CD4-positive, alpha-beta memory T cell (primary cell): Measurements from ENCODE around the gene PDZRN3. TPM values are rescaled to one million over a fixed set of nuclear protein-coding genes. Genes with fewer than 3 reads are reported as not detected.

Experiments
- CTCF ChIA-PET: fragments of 350-600 bp; sonication (Branson Sonifier 250); formaldehyde crosslinking; loops from one replicate; lab custom pipeline; 2021; ENCODE audit warnings: inconsistent platforms; ENCODE audit not compliant: partially characterized antibody; lab: Charles Lee
- POLR2A ChIA-PET: fragments of 350-600 bp; sonication (Branson Sonifier 250); formaldehyde crosslinking; loops from one replicate; lab custom pipeline; 2021; ENCODE audit not compliant: partially characterized antibody; lab: Charles Lee
- DNase-seq, 5 donors: peaks; one replicate each; pipeline versions ENCODE4 v3.0.0 to v3.0.0-alpha.2; 2020 to 2022; ENCODE audit warnings: mixed read lengths in 1 of 5
- H3K27ac ChIP-seq: one replicate; pipeline ENCODE4 v1.7.0; 2013; ENCODE audit warnings: low read depth, low read length
- H3K27me3 ChIP-seq: 2 replicates; pipeline ENCODE4 v1.7.0; 2013; ENCODE audit warnings: mild to moderate bottlenecking, low read length, moderate library complexity; ENCODE audit not compliant: insufficient read depth
- H3K36me3 ChIP-seq: 2 replicates; pipeline ENCODE4 v1.7.0; 2013; ENCODE audit warnings: mild to moderate bottlenecking, low read length, moderate library complexity; ENCODE audit not compliant: insufficient read depth
- H3K4me1 ChIP-seq: 2 replicates; pipeline ENCODE4 v1.7.0; 2013; ENCODE audit warnings: mild to moderate bottlenecking, low read length, moderate library complexity; ENCODE audit not compliant: insufficient read depth
- H3K4me3 ChIP-seq, 2 donors: one replicate each; pipeline ENCODE4 v1.7.0; 2013; ENCODE audit warnings: low read length in 2 of 2, mild to moderate bottlenecking in 1 of 2
- H3K9me3 ChIP-seq, 2 donors: one replicate each; pipeline ENCODE4 v1.7.0; 2013; ENCODE audit warnings: low read length in 2 of 2, control low read depth in 1 of 2; ENCODE audit not compliant: control insufficient read depth in 1 of 2
- H3K27ac Mint-ChIP-seq, 7 donors: one replicate each; pipeline ENCODE4 v1.8.0; 2020 to 2021; ENCODE audit warnings: mixed read lengths in 7 of 7, mild to moderate bottlenecking in 6 of 7, inconsistent platforms in 3 of 7, moderate library complexity in 3 of 7
- H3K27me3 Mint-ChIP-seq, 2 donors: one replicate each; pipeline ENCODE4 v1.8.0; 2020 to 2021; ENCODE audit warnings: mixed read lengths in 2 of 2
- H3K36me3 Mint-ChIP-seq, 2 donors: one replicate each; pipeline ENCODE4 v1.8.0; 2020 to 2021; ENCODE audit warnings: mixed read lengths in 2 of 2, inconsistent platforms in 1 of 2, mild to moderate bottlenecking in 1 of 2
- H3K4me1 Mint-ChIP-seq, 4 donors: one replicate each; pipeline ENCODE4 v1.8.0; 2020 to 2021; ENCODE audit warnings: mixed read lengths in 4 of 4, mild to moderate bottlenecking in 1 of 4
- H3K4me3 Mint-ChIP-seq, 8 donors: one replicate each; pipeline ENCODE4 v1.8.0; 2020 to 2021; ENCODE audit warnings: mixed read lengths in 8 of 8, mild to moderate bottlenecking in 7 of 8, moderate library complexity in 6 of 8, inconsistent platforms in 3 of 8
- H3K9me3 Mint-ChIP-seq, 8 donors: one replicate each; pipeline ENCODE4 v1.8.0; 2020 to 2021; ENCODE audit warnings: mixed read lengths in 8 of 8, mild to moderate bottlenecking in 5 of 8, inconsistent platforms in 3 of 8, moderate library complexity in 1 of 8
- intact Hi-C: fragments of 100-400 bp; cut with micrococcal nuclease; formaldehyde crosslinking; loops from one replicate; pipeline ENCODE4 v1.15.1; 2023
- polyA plus RNA-seq, 2 donors: library from polyadenylated mRNA; unstranded; fragments of 300-500 nt; fragmentation: Illumina TruSeq; gene quantifications; one replicate each; pipeline ENCODE4 v1.2.3, GENCODE V29; 2021
- total RNA-seq, 2 experiments: library from RNA; stranded (reverse); gene quantifications; one replicate each; pipeline ENCODE4 v1.2.3, GENCODE V29; 2021

PDZRN3 gene
- total and polyA plus RNA-seq, 4 experiments from 2014 or later = not detected

DNA sequence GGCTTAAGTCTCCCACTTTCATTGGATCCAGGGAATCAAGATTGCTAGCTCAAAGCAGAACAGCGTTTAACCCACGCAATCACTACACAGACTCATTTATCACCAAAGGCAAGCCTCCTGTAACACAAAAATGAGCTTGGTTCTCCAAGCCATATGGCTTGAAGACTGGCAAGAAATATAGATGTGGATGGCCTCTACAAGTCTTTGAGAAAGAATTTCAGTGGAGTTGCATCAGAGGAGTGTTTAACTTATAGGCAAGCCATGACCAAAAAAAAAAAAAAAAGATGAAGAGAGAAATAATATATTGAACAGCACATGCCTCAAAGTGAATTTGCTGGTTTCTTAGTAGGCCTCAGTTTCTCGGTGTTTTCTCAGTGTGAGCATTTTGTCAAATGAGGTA, 27.3 kb downstream of the PDZRN3 start:
- POLR2A ChIA-PET = no interaction called here
- no peaks in the 10 kb centered on the region for H3K4me1 ChIP-seq
- intact Hi-C loops = no loop called here
- H3K36me3 Mint-ChIP-seq = no peaks in the 10 kb centered on the region
- DNase-seq = no peak
- no peak overlapping the region for H3K4me3 ChIP-seq
- H3K9me3 Mint-ChIP-seq = peaks cover 0 to 2% (median 0%) of the 10 kb centered on the region in 8 donors
- H3K27ac ChIP-seq = no peak overlapping the region
- no peaks in the 10 kb centered on the region for H3K9me3 ChIP-seq
- H3K36me3 ChIP-seq = no peaks in the 10 kb centered on the region
- CTCF ChIA-PET = no interaction called here
- H3K4me1 Mint-ChIP-seq = no peaks in the 10 kb centered on the region
- H3K4me3 Mint-ChIP-seq = no peak overlapping the region
- no peaks in the 10 kb centered on the region for H3K27me3 Mint-ChIP-seq
- H3K27ac Mint-ChIP-seq = no peak overlapping the region
- no peaks in the 10 kb centered on the region for H3K27me3 ChIP-seq

DNA sequence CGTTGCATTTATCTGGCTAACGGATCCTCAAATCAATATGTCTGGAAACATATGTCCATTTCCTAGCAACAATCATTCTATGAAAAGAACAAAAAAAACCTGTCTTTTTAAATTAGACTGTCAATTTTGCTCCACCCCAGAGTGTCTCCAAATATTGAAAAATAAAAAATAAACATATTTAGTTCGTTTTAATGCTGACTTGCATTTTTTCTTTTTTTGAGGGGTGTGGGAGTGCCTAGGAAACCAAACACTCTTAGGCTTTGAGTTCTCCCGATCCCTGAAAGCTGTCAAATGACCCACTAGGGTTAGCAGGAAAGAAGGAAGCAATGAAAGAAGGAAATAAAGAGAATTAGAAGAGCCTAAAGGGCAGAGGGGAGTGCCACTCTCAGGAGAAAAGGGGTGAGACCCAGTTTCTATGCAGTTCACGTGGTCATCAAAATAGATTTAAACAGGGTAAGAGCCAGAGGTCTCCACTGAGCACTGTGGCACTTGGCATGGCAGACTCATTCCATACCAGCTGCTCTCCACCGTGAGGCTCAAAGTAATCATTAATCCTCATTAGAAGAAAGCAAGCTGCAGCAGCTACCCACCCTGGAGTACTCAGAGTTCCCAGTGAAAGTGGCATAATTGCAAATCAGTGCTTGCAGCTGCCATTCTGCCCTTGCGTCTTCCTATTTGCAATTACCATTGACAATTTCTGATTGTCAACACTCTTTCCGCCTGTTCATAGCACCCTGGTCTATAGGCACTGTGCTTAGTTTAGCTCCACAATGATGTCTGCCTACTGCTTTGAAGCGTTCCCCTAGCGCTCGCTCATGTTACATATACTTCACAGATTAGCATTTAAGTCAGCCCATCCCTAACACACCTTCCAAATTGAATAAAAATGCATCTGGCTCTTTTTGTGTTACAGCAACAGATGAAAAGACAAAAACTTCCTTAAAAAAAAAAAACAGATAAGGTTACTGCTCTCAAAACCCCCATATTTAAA, 32.3 kb downstream of the PDZRN3 start:
- Histone ChIP-seq H3K4me3 (no peak overlapping the region), H3K27ac (no peak overlapping the region), H3K9me3 (no peaks in the 10 kb centered on the region), H3K36me3 (no peaks in the 10 kb centered on the region), H3K4me1 (no peaks in the 10 kb centered on the region), H3K27me3 (no peaks in the 10 kb centered on the region)
- intact Hi-C loops = no loop called here
- H3K36me3 Mint-ChIP-seq = no peaks in the 10 kb centered on the region
- ChIA-PET POLR2A (no interaction called here), CTCF (no interaction called here)
- DNase-seq = no peak
- H3K9me3 Mint-ChIP-seq = peaks cover 0 to 3% (median 0%) of the 10 kb centered on the region in 8 donors
- H3K4me3 Mint-ChIP-seq = no peak overlapping the region
- peaks cover 0 to 2% of the 10 kb centered on the region in 2 donors for H3K27me3 Mint-ChIP-seq
- no peaks in the 10 kb centered on the region for H3K4me1 Mint-ChIP-seq
- H3K27ac Mint-ChIP-seq = no peak overlapping the region

DNA sequence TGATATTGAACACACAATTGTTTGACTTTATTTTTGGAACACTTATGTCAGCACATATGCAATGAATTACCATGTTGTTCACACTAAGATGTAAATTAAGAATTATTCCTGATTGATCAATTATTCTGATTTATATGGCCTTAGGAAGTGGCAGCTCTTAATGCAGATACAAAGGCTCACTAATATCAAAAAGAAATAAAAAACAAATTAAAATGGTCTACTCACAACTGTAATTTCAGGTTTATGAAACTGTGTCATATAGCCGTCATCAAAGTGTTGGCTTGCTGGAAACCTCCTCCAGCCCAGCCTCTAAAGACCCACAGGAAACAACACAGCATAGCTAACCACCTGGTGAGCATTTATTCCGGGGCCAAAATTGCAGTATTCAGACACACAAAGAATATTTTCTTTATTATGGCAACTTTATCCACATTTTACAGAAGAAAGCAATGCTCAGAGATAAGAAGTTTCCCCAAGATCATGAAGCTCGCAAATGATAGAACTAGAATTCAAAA, 33.4 kb downstream of the PDZRN3 start:
- H3K4me3 Mint-ChIP-seq = no peak overlapping the region
- peaks cover 0 to 2% of the 10 kb centered on the region in 2 donors for H3K27me3 Mint-ChIP-seq

DNA sequence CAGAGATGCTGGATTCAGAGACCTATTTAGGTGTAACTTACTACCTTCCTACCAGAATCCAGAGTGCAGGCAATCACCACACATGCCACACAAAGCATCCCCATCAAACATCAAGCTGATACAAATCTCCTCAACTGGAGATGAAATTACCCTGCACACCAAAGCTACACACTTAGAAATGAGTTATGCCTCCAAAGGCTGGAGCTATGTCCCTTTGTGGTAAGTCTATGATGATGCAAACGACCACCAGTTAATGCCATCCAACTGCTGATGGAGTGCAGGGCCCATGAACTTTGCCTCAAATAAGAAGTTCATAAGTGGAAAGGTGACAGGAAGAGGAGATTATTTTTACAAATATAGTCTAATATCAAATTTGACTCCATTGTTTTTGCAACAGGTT, 38.1 kb downstream of the PDZRN3 start:
- POLR2A ChIA-PET = no interaction called here
- intact Hi-C loops = no loop called here
- H3K4me3 Mint-ChIP-seq = no peak overlapping the region

More for the DNA sequence above, 33.4 kb downstream of the PDZRN3 start:
- intact Hi-C loops = no loop called here
- no peaks in the 10 kb centered on the region for H3K4me1 Mint-ChIP-seq
- Histone ChIP-seq H3K36me3 (no peaks in the 10 kb centered on the region), H3K4me1 (no peaks in the 10 kb centered on the region), H3K27me3 (no peaks in the 10 kb centered on the region), H3K27ac (no peak overlapping the region), H3K9me3 (no peaks in the 10 kb centered on the region), H3K4me3 (no peak overlapping the region)
- no peaks in the 10 kb centered on the region for H3K36me3 Mint-ChIP-seq
- POLR2A ChIA-PET = no interaction called here
- no peak for DNase-seq
- CTCF ChIA-PET = no interaction called here
- peaks cover 0 to 3% (median 0%) of the 10 kb centered on the region in 8 donors for H3K9me3 Mint-ChIP-seq
- no peak overlapping the region for H3K27ac Mint-ChIP-seq

DNA sequence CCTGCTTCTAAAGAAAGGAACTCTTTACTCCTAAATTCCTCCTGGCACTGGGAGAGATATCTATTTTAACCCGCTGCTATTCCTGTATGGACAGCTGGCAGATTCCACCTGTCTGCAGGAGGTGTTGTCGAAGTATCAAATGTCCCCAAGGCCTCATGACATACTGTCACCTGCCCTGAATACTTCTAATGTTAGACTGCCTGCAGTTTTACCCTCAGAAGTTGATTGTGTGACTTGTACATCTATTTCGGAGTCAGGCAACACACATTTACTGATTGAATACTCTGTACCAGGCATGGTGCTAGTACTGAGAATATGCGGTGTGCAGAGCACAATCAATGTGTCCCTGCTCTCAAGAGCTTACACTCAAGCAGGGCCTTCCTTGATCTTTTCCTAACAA, 38.6 kb downstream of the PDZRN3 start:
- POLR2A ChIA-PET = no interaction called here
- no peaks in the 10 kb centered on the region for H3K36me3 ChIP-seq

More for the DNA sequence above, 38.1 kb downstream of the PDZRN3 start:
- Histone ChIP-seq H3K36me3 (no peaks in the 10 kb centered on the region), H3K9me3 (no peaks in the 10 kb centered on the region), H3K4me3 (no peak overlapping the region), H3K27me3 (no peaks in the 10 kb centered on the region), H3K4me1 (no peaks in the 10 kb centered on the region), H3K27ac (no peak overlapping the region)
- H3K9me3 Mint-ChIP-seq = peaks cover 0 to 3% (median 0%) of the 10 kb centered on the region in 8 donors
- no peak overlapping the region for H3K27ac Mint-ChIP-seq
- CTCF ChIA-PET = no interaction called here
- no peaks in the 10 kb centered on the region for H3K36me3 Mint-ChIP-seq
- peaks cover 0 to 2% of the 10 kb centered on the region in 2 donors for H3K27me3 Mint-ChIP-seq
- H3K4me1 Mint-ChIP-seq = no peaks in the 10 kb centered on the region
- DNase-seq = no peak

DNA sequence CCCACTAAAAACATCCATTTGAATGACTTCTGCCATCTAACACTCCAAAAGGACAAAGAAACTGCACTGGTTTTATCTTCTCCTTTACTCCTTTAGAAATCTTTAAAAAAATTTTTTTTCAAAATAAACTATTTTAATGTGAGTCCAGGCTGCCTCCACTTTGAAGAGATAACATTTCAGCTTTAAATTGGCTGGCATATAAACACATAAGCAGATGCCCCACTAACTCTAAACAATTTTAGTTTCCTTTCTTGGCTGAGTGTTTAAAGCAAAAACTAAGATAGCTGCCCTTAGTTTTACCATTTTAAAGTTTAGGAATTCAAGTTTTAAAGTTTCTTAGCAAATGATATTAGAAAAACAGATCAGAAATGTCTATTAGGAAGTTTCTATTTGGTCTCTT, 39.9 kb downstream of the PDZRN3 start:
- ChIA-PET CTCF (no interaction called here), POLR2A (no interaction called here)
- no peak for DNase-seq
- Mint-ChIP-seq H3K27ac (no peak overlapping the region), H3K4me1 (no peaks in the 10 kb centered on the region), H3K9me3 (peaks cover 0 to 3% (median 0%) of the 10 kb centered on the region in 8 donors), H3K36me3 (no peaks in the 10 kb centered on the region), H3K4me3 (no peak overlapping the region), H3K27me3 (peaks cover 0 to 2% of the 10 kb centered on the region in 2 donors)
- no peak overlapping the region for H3K27ac ChIP-seq
- no peaks in the 10 kb centered on the region for H3K27me3 ChIP-seq
- intact Hi-C loops = no loop called here
- no peaks in the 10 kb centered on the region for H3K4me1 ChIP-seq
- H3K9me3 ChIP-seq = no peaks in the 10 kb centered on the region
- no peaks in the 10 kb centered on the region for H3K36me3 ChIP-seq
- no peak overlapping the region for H3K4me3 ChIP-seq

More for the DNA sequence above, 38.6 kb downstream of the PDZRN3 start:
- H3K27me3 ChIP-seq = no peaks in the 10 kb centered on the region
- no peak overlapping the region for H3K4me3 ChIP-seq
- CTCF ChIA-PET = no interaction called here
- no peak overlapping the region for H3K4me3 Mint-ChIP-seq
- H3K27me3 Mint-ChIP-seq = peaks cover 0 to 2% of the 10 kb centered on the region in 2 donors
- no peaks in the 10 kb centered on the region for H3K9me3 ChIP-seq
- H3K4me1 ChIP-seq = no peaks in the 10 kb centered on the region
- H3K27ac ChIP-seq = no peak overlapping the region
- DNase-seq = no peak
- H3K27ac Mint-ChIP-seq = no peak overlapping the region
- intact Hi-C loops = no loop called here
- no peaks in the 10 kb centered on the region for H3K4me1 Mint-ChIP-seq
- no peaks in the 10 kb centered on the region for H3K36me3 Mint-ChIP-seq
- peaks cover 0 to 3% (median 0%) of the 10 kb centered on the region in 8 donors for H3K9me3 Mint-ChIP-seq

DNA sequence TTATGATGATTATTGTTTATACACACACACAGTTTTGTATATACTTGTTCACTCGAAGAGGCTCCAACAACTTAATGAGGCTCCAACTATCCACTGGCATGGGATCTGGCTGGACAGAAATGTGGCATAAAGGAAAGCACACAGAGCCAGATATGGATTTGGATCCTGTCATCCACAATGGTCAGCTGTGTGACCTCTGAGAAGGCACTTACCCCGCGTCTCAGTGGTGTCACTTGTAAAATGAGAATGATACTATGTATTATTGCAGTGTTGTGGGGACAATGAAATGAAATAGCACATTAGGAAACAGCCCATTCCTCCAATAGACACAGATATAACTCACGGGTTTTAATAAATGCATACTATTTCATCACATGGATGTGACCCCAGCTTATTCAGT, 42.2 kb downstream of the PDZRN3 start:
- H3K4me3 Mint-ChIP-seq = no peak overlapping the region
- Histone ChIP-seq H3K4me3 (no peak overlapping the region), H3K9me3 (no peaks in the 10 kb centered on the region), H3K27me3 (no peaks in the 10 kb centered on the region), H3K36me3 (no peaks in the 10 kb centered on the region), H3K27ac (no peak overlapping the region), H3K4me1 (no peaks in the 10 kb centered on the region)
- no peak overlapping the region for H3K27ac Mint-ChIP-seq
- no peak for DNase-seq
- H3K27me3 Mint-ChIP-seq = no peaks in the 10 kb centered on the region
- ChIA-PET CTCF (no interaction called here), POLR2A (no interaction called here)
- no peaks in the 10 kb centered on the region for H3K36me3 Mint-ChIP-seq
- H3K4me1 Mint-ChIP-seq = no peaks in the 10 kb centered on the region
- intact Hi-C loops = no loop called here
- H3K9me3 Mint-ChIP-seq = peaks cover 0 to 3% (median 0%) of the 10 kb centered on the region in 8 donors
